Measurements from ENCODE around the gene ARHGAP29.

ARHGAP29 gene

DNA sequence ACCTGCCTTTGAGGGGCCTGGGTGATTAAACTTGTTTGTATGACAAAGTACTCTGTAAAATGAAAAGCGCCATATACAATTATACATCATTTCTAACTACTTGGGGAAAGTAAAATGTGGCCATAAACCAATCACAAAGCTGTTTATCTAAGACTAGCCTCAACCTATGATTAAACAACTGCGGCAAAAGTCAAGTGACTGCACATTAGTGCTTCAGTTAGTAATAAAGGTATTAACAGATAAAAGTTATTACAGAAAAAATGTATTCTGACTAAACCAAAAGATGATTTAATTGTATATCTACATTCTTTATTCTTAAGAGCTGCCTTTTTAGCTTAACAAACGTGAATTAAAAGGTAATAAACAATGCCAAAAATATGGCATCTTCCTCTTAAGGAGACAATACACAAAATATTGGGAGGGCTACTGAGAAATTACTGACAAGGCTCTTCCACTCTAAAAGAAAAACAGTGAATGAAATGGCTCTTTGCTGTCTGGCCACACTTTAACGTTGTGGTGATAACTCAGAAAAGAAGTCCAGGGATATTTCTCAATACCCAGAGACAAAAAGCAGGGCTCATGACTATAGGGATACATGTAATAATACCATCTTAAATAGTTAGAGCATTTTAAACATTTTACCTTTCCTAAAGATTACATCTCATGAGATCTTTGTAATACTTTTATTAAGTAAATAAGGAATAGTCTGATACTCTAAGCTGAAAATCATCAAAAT lies 8.6 kb downstream of the ARHGAP29 start:
- no peak overlapping the region for H3K4me3 ChIP-seq (ENCODE audit: low read depth, low read length)
- DNase-seq (ENCODE audit: low read depth): no peak
- no peak for TF ChIP-seq CTCF (IDR thresholded peaks at IDR 0.05; ENCODE audit: insufficient read depth, low read depth, low read length, missing control alignments)

- no peak overlapping the region for H3K4me3 ChIP-seq (ENCODE audit: low read depth, low read length)
- no peak for TF ChIP-seq CTCF (IDR thresholded peaks at IDR 0.05; ENCODE audit: insufficient read depth, low read depth, low read length, missing control alignments)
- no peak for DNase-seq (ENCODE audit: low read depth)
These were observed 9.8 kb downstream of the ARHGAP29 start for GRCh38 chr1:94227624-94228023.

- H3K4me3 ChIP-seq (ENCODE audit: low read depth, low read length): no peak overlapping the region
- TF ChIP-seq CTCF (IDR thresholded peaks at IDR 0.05; ENCODE audit: insufficient read depth, low read depth, low read length, missing control alignments): no peak
- no peak for DNase-seq (ENCODE audit: low read depth)
These were observed 11.5 kb downstream of the ARHGAP29 start for GRCh38 chr1:94225845-94226244.

DNA sequence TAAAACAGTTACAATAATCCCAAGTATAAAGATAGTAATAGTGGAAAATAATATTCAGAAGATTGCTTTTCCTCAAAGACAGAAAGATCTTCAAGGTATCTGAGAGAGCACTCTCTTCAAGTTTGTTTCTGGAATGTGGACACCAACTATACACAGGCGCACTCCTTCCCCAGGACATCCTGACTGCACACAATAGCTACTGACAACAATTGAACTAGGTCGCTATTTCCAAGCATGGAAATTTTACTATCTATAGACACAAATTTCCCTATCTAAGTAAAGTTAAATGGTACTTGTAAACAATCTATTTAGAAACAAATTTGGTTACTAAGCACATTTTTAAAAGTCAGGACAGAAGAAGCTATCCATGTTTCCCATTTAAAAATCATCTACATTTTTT lies 19.1 kb downstream of the ARHGAP29 start:
- TF ChIP-seq CTCF (IDR thresholded peaks at IDR 0.05; ENCODE audit: insufficient read depth, low read depth, low read length, missing control alignments): no peak
- no peak overlapping the region for H3K4me3 ChIP-seq (ENCODE audit: low read depth, low read length)
- no peak for DNase-seq (ENCODE audit: low read depth)

DNA sequence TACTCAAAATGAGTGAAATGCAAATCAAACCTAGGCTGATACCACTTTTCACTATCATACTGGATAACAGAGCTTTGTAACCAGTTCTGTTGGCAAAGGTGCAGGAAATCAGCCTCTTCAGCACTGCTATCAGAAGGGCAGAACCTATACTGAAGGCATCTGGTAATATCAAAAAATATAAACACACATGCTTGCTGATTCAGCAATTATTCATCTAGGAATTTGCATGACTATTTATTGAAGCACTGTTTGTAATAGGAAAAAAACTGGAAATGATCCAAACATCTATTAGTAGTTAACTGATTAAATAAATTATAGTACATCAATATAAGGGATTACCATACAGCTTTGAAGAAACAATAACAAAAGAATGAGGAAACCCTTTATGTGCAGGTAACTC lies 21.4 kb downstream of the ARHGAP29 start:
- no peak overlapping the region for H3K4me3 ChIP-seq (ENCODE audit: low read depth, low read length)
- DNase-seq (ENCODE audit: low read depth): no peak
- no peak for TF ChIP-seq CTCF (IDR thresholded peaks at IDR 0.05; ENCODE audit: insufficient read depth, low read depth, low read length, missing control alignments)

- no peak overlapping the region for H3K4me3 ChIP-seq (ENCODE audit: low read depth, low read length)
- TF ChIP-seq CTCF (IDR thresholded peaks at IDR 0.05; ENCODE audit: insufficient read depth, low read depth, low read length, missing control alignments): no peak
- no peak for DNase-seq (ENCODE audit: low read depth)
These were observed 27.4 kb downstream of the ARHGAP29 start for GRCh38 chr1:94209982-94210381.

DNA sequence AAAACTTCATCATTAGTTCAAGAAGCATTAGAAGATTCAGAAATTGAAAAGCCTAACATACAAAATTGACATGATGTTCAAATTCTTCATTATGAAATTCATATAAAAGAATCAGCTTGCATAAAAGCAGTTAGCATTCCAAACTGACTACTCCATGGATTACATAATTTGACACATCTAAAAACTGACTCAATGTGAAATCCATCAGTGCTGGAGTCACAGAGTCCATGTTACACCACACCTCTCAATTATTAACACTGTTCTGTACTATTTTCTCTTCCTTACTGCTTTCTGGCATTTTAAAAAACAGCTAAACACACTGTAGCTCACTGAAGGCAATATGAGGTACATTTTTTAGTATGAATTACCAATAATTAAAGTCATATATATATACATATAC lies 28.0 kb downstream of the ARHGAP29 start:
- no peak for DNase-seq (ENCODE audit: low read depth)
- no peak for TF ChIP-seq CTCF (IDR thresholded peaks at IDR 0.05; ENCODE audit: insufficient read depth, low read depth, low read length, missing control alignments)
- H3K4me3 ChIP-seq (ENCODE audit: low read depth, low read length): no peak overlapping the region
